Right forelimb (tissue), 1 donor: Measurements from ENCODE around the gene MESP2.

Source experiments
- DNase-seq: peaks from one replicate; pipeline ENCODE4 v3.0.0-alpha.2; 2018

MESP2 gene

DNA sequence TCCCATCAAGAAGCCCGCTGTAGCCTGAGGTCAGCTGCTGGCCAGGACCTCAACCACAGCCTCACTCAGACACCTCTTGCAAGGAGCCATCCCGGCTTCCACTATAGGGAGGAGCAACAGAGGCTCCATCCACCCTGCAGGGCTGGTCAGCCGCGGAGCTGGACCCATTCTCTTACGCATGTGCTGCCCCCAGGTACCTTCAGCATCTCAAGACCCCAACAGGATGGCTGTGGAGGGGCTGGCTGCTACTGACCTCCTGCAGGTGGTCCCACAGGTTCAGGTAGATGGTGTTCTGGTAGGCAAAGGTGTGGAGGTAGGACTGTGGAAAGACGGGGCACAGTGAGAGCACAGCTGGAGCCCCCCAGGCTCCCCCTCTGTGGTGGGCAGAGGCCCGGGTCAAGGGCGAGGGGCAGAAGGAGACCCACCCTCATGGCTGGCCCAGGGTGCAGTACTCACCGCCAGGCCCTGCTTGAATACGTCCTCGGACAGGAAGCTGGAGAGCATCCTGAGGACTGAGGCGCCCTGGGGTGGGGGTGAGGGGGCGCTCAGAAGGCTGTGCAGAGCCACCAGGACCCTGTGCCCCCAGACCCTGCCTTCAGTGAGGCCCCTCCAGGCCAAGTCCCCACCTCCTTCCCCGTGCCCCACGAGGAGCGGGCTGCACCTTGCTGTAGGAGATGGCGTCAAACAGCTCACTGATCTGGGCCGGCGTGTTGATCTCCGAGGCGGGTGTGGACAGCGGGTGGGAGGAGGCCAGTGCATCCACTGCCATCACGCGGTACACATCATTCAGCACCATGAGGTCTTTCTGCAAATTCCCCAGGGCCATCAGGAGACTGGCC lies 27.1 kb downstream of the MESP2 start:
- no peak for DNase-seq

DNA sequence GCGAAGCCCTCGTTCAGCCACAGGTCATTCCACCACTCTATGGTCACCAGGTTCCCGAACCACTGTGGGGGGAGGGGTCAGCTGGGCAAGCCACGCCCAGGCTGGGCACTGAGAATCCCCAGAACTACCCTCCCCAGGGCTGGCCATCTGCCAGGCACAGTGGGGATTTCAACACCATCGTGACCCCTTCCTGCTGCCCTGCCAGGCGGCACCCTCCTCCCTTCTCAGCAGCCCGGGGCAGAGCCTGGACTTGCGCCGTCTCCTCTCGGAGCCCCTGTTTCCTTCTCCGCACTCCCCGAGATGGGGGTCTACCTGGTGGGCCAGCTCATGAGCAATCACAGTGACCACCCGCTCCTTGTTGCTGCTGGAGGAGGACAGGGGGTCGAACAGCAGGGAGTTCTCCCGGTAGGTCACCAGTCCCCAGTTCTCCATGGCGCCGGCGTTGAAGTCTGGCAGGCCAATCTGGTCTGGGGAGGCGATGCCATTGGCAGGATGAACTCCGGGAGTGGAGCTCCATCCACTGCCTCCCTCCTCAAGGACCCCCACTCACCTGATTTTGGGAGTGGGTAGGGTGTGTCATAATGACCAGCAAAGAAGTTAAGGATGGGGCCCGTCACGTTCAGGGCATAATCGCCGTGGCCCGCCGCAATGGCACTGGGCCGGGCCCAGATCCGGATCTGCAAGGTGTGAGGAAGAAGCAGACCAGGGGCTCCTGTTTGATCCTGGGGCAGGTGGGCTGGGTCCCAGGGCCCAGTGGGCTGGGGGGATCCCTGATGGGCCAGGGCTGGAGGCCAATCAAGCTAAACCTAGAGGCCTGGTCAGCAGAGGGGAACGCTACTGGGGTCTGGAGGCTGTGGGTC lies 28.0 kb downstream of the MESP2 start:
- no peak for DNase-seq

DNA sequence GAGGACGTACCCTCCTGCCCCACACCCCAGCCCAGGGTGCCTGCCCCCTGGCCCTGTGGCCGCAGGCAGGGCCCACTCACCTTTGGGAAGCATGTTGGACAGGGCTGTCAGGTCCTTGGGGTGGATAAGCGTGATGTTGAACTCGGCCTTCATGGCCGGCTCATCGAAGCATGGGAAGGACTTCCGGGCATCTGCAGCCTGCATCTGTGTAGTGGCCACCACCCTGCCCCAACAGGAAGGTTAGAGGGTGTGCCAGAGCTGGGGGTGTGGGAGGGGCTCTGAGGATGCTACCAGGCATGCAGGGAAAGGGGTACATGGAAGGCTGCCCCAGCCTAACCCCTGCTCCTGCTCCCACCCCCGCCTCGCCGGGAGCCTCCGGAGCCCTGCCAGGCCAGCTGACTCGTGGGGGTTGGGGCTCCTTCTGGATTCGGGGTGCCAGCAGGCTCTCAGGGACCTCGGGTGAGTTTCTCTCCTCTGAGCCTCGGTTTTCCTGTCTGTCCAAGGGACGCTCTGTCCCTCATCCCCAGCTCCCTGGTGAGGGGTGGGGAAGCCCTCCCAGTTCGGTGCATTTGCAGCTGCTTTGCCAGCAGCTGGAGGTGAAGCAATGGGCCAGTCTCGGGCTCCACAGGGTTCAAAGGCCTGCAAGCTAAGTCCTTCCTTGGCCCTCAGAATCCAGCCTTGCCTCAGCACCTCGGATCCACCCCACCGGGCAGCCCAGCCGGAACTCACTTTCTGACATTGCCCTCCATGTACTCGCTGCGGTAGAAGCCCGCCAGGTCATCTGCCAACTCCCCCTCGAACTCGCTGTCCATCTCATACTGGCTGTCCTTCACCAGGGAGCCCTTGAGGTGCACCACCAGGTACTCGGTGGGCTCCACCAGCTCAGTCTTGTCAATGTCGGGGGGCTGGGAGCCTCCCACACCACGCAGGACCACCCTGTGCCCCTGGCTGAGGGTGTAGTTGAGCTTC lies 29.4 kb downstream of the MESP2 start:
- DNase-seq, result no peak

DNA sequence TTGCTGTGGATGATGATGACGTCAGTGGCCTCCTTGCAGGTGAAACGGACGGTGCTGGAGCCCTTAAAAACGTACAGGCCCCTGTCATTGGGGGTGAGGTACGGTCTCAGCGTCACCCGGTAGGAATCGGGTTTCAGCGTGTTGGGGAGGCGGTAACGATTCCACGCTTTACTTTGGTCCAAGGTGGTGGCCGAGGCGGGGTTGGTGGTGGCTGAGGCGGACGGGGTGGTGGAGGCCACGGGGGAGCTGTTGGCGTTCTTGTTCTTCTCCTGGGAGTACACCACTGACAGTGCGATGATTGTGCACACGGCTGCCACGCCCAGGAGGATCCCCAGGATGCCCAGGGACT lies 30.1 kb downstream of the MESP2 start:
- DNase-seq, result no peak

DNA sequence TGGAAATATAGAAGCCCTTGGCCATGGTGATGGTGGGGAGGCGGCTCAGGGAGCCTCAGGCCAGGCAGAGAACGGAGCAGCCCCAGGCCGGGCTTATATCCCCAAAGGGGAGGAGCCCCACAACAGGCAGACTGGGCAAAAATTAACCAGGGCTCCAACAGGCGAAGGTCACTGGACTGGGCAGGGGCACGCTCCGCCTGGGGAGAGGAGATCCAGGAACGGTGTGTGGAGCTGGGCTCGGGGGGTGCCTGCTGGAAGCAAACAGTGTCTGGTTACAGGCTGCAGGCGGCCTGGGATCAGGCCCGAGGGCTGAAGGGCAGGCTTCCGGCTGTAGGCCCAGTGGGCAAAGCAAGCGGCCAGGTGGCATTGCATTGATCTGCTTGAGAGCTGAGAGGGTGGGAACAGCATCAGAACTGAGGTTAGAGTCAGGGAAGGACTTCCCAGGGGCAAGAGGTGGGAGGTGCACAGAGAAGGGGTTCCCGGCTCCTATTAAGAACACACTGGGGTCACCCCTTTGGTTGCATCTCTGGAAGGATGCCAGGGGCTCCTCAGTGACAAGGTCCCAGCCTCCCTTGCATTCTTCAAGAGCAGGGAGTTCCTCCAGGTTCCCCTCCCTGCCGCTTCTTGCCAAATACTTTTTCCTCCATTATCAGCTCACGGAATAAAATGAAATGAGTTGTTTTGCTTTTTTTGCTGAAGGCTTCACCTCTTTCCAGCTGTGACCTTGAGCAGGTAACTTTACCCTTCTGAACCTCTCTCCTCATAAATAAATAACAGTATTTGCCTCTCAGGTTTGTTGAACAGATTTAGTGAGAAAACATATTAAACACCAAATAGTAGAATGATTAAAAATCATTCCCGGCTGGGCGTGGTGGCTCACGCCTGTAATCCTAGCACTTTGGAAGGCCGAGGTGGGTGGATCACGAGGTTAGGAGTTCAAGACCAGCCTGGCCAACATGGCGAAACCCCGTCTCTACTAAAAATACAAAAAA lies 30.7 kb downstream of the MESP2 start:
- DNase-seq, result no peak

DNA sequence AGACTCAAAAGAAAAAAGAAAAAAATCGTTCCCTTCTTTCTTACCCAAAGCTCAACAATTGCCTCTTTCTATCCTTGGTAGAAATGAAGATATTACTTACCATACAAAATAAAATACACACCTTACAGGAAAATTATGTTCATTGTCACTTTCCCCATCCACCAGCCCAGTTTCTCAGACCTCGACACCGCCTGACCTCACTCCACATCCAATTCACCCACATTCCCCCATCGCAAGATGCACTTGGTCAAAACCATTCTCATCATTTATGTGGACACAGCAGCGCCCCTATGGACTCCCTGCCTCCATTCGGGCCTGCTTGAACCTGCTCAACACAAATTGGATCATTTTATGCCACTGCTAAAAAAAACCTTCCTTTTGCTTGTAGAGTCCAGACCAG lies 31.6 kb downstream of the MESP2 start:
- no peak for DNase-seq

DNA sequence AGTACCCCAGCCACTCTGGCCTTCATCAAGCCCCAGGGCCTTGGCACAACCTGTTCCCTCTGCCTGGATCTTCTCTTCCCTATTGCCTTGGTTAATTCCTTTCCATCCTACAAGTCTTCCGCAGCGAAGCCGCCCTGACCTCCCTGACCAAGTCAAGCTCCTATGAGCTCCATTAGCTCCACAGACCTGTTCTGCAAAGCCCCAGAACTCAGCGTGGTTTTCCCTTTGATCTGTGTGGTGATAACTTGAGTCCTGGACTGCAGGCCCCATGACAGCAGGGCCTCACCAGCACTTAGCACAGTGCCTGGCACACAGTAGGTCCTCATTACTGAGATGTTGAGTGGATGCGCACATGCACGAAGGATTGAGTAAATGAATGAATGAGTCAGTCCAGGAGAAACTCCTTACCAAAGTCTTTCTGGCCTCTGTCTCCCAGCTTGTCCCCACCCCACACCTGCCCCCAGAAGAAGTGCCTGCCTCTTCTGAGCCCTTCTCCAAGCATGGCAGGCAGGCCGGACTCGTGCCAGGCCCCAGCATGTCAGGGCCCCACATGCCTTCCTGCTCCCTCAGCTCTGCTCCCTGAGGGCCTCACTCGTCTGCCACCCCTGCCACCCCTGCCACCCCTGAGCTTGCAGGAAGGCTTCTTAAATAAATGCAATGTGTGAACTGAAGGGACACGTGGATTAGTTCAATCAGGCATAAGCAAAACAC lies 32.2 kb downstream of the MESP2 start:
- DNase-seq, result no peak

DNA sequence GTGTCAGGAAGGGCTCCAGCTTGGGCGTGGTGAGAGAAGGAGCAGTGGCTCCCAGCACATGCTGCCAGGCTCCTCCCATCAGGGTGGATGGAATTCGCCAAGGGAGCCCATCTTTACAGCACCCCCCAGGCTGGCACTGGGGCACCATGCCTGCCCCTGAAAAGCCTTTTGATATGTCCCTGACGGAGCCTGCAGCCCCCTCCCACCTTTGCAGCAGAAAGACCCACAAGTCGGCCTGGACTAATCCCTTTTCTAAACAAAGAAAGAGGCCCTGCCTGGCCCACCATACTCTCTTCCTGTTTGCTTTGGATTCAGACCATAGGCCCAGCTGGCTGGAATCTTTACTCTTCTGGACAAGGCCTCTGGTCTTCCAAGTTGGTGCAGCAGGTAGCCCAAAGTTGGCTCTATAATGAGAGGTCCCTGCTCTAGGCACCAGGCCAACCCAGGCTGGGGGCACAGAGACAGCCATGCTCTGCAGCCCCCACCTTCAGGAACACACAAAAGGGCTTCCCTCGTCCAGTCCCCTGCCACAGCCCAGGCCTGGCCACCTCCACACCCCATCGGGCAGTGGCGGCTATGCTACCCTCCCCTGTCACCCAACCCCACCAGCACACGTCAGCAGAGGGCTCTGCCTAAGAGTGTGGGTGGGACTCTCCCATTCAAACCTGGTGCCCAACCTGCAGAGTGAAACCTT lies 33.1 kb downstream of the MESP2 start:
- DNase-seq, result no peak

DNA sequence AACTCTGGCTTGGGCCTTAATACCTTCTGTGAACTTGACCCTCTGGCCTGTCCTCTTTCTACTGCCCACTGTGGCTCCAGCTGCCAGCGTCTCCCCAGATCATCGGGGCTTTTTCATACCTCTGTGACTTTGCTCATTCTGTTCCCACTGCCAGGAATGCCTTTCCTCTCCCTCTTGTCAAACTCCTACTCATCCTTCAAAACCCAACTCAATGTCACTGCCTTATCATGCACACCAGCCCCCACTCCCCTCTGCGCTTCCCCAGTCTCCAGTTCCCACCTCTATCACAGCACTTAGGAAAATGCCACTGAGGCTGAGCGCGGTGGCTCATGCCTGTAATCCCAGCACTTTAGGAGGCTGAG lies 33.6 kb downstream of the MESP2 start:
- no peak for DNase-seq

DNA sequence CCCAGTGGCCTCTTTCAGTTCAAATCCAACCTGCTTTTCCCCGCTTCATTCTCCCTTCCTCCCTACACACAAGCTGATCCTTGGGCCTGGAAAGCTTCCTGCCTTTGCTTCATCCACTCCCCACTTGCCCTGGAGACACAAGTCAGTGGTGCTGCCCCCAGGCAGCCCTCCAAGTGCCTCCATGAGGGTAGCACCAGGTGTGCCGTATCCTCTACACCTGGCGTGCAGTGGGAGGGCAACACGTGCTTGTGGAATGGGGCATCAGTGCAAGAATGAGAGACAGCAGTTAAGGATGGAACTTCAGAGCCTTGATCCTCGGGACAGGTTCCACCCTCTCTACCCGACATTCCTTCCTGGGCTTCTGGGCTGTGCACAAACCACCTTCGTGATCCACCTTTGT lies 34.7 kb downstream of the MESP2 start:
- no peak for DNase-seq

DNA sequence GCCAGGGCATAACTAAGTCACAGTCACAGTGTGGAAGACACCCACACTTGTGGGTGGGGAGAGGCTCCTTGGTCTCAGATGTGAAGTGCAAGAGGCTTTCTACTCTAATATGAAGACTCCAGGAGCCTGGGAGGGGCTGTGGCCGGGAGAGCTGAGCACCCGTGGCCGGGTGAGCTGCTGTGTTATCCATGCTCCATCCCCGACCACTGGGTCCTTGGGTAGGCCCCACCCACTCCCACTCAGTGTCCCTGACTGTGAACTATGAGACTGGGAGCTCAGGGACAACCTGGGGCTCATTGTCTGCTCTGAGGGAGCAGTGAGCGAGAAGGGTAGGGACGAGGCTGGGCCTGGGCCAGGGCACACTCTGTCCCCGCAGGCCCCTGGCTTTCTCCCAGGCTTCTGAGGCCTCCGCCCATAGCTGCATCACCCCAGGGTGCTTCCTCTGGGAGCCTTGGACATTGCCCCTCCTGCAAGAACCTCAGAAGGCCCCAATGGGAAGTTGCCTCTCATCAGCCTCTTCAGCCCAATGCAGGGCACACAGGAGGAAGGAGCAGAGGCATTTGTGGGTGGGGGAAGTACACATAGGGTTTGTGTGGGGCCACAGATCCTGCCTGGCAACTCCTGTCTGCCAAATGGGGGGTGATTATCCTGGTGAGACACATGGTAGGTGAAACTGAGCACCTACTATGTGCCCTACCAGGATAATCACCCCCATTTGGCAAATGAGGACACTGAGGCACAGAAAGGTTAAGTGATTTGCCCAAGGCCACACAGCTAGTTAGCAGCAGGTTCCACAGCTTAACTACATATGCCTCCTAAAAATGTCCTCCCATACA lies 36.1 kb downstream of the MESP2 start:
- no peak for DNase-seq

DNA sequence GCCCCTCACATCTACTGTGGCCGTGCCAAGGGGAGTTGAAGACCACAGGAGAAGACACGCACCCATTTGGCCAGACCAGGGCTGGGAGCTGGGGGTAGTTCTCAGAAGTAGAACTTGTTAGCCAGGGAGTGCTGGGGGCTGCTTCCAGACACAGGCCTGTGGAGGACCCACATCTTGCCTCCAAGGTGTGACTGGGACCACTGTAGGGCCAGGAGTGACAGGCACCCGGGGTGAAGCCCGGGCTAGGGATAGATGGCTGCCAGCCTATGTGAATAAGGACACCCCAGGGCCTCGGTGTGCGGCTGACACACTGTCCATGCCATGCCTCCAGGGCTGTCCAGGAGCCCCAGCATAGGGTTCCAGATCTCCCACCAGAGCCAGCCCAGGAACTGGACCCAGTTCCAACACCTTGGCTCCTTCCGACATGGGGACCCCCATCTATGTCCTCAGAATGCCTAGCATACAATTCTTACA lies 36.8 kb downstream of the MESP2 start:
- DNase-seq, result no peak

DNA sequence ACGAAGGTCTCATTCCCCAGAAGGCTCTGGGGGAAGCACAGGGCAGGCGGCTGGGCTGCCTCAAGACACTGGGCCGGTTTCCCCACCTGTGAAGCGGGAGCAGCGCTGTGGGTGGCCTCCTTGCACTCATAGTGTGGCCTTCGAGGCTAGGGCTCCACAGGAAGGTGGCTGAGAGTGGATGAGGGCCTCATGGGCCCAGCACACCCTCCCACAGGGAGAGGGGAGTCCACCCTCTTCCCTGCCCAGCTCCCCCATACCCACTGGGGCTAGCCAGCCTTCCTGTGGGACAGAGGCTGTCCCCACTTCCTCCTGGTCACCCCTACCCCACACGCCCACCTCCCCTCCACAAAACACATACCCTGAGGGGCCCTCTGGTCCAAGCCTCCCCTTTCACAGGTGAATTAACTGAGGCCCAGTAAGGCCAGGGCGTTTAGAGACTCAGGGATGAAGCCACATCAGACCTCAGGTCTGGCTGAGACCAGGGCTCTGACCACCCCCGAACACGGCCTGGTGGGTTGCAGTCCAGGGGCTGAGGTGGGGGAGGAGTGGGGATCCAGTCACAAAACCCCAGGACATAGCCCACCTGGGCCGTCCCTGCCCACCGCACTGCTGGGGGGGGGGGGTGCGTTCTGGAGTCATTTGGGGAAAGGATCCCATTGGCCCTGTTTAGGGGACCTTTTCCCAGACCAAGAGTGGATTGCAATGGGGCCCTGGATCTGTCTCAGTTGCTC lies 37.4 kb downstream of the MESP2 start:
- no peak for DNase-seq

DNA sequence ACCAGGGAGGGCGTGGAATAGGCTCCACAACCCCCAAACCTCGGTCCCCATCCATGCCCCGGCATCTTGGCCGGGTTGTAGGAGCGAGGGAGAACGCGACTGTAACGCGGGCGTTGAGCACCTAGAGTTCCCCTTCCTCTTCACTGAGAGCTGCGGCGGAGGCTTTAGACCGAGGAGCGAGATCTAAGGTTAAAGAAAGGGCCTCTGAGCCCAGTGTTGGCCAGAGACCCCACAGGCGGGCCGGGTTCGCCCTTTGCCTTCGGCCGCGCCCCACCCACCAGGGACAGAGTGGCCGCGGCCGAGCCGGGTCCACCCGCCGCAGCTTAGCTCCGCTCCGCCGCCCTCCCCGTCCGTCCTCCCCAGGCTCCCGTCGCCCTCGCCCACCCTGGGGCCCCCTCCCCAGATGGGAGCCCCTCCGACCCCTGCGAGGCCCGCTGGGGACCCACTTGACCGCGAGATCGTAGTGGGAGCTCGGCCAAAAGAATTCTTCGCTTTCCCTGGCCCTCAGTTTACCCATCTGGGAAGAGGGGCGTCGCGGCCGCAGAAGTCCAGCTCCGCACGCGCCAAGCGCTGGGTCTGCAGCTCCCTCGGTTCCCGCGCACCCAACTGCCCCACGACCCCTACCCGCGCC lies 38.1 kb downstream of the MESP2 start:
- no peak for DNase-seq

DNA sequence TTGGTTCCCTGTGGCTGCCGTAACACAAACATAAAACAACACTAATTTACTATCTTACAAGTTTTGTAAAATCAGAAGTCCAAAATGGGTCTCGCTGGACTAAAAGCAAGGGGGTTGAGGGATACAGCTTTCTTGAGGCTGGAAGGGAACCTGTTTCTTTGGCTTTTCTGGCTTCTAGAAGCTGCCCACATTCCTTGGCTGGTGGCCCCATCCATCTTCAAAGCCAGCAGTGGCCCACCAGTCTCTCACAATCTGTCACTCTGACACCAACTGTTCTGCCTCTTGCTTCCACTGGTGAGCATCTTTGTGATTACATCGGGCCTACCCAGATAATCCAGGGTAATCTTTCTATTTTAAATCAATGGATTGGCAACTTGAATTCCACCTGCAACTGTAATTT lies 39.6 kb downstream of the MESP2 start:
- no peak for DNase-seq

DNA sequence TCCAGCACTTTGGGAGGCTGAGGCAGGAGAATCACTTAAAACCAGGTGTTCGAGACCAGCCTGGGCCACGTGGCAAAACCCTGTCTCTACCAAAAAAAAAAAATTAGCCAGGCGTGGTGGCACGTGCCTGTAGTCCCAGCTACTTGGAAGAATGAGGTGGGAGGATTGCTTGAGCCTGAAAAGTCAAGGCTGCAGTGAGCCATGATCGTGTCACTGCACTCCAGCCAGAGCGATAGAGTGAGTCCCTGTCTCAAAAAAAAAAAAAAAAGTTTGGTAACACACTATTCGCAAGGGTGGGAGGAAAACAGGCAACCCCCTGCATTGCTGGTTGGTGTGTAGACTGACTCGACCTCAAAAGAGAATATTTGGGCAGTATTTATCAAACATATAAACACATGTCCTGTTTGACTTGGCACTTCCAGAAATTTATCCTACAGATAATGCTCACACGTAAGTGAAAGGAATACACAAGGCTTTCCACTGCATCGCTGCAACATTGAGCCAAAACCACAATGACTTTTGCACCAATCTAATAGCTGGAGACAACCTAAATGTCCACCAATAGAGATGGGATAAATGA lies 41.7 kb downstream of the MESP2 start:
- no peak for DNase-seq

DNA sequence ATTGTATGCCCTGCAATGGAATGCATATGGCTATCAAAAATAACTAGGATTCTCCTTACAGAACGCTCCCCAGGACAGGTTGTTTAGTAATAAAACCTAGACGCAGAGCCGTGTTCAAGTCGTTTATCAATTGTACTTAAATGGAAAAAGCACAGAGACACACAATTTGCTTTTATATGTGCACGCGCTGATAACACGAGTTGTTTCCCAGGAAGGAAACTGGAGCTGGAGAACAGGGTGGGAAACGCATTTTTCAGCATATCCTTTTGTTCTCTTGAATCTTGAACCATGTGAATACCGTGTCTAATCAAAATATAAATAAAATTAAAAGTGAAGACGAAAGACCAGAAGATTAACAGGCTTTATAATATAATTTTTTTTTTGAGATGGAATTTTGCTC lies 42.2 kb downstream of the MESP2 start:
- DNase-seq, result no peak
